Stomach (tissue), 9 donors: ENCODE measurements around the gene TRIM26. TPM values are rescaled to one million over a fixed set of nuclear protein-coding genes. Genes with fewer than 3 reads are reported as not detected.

Experiments used
- DNase-seq, 2 donors: peaks; one replicate each; pipeline versions ENCODE4 v3.0.0 to v3.0.0-alpha.2; 2013 to 2019
- H3K27ac ChIP-seq, 5 donors: fragments of 200-600 bp in 4 of 5; sonication (generic) in 4 of 5; one replicate each; pipeline ENCODE4 v1.5.1; 2013 to 2019; ENCODE audit warnings: mild to moderate bottlenecking in 1 of 5, moderate library complexity in 1 of 5
- H3K27me3 ChIP-seq, 3 donors: fragments of 200-600 bp; sonication (generic); one replicate each; pipeline ENCODE4 v1.5.1; 2017 to 2019; ENCODE audit warnings: mixed run types in 1 of 3
- H3K36me3 ChIP-seq, 4 donors: fragments of 200-600 bp; sonication (generic); 1 replicate in 3 of 4; 2 replicates in 1 of 4; pipeline ENCODE4 v1.5.1; 2016 to 2019
- H3K4me1 ChIP-seq, 4 donors: fragments of 200-600 bp; sonication (generic); one replicate each; pipeline ENCODE4 v1.5.1; 2016 to 2019
- H3K4me3 ChIP-seq, 4 donors: fragments of 200-600 bp; sonication (generic) in 3 of 4; one replicate each; pipeline ENCODE4 v1.5.1; 2016 to 2019; ENCODE audit warnings: mild to moderate bottlenecking in 1 of 4
- H3K9me3 ChIP-seq, 4 donors: fragments of 200-600 bp; sonication (generic); one replicate each; pipeline ENCODE4 v1.5.1; 2016 to 2019
- EP300 ChIP-seq: sonication (generic); formaldehyde crosslinking; IDR thresholded peaks from one replicate; pipeline ENCODE4 v1.6.1; 2017; ENCODE audit warnings: antibody characterized with exemption
- POLR2A ChIP-seq, 4 donors: fragments of 450-650 bp; IDR thresholded peaks; one replicate each; pipeline ENCODE4 v1.6.1; 2016; ENCODE audit warnings: antibody characterized with exemption in 4 of 4, control low read depth in 2 of 4, mild to moderate bottlenecking in 1 of 4, moderate library complexity in 1 of 4
- POLR2AphosphoS5 ChIP-seq, 3 donors: sonication (generic); formaldehyde crosslinking; IDR thresholded peaks; one replicate each; pipeline ENCODE4 v1.6.1; 2016; ENCODE audit warnings: antibody characterized with exemption in 3 of 3
- WGBS, 5 donors: extraction: QIAGEN DNeasy Blood & Tissue Kit in 3 of 5; methylation state at CpG; one replicate each; pipeline versions ENCODE4 v1.1.5 to v1.1.7; 2013 to 2018; 5-methylcytosine and 5-hydroxymethylcytosine counted together
- intact Hi-C: fragments of 100-400 bp; cut with DNase I; formaldehyde crosslinking; loops from one replicate; pipeline ENCODE4 v1.15.1; 2023; ENCODE audit warnings: low total_unique reads
- polyA plus RNA-seq, 3 donors: library from polyadenylated mRNA; stranded (reverse); fragments of 200-250 nt; gene quantifications; one replicate each; pipeline ENCODE4 v1.2.3, GENCODE V29; 2013
- total RNA-seq, 5 donors: library from RNA; depleted of rRNA; stranded (reverse); fragments of >200 nt; gene quantifications; one replicate each; pipeline versions ENCODE4 v1.1.0 to v1.2.3, GENCODE V29; 2014 to 2016
- TF ChIP-seq, protein P1 (sequence below), 7 experiments: fragments of 450-650 bp in 4 of 7; fragments of 200-600 bp in 3 of 7; sonication (generic) in 3 of 7; IDR thresholded peaks; one replicate each; pipeline ENCODE4 v1.5.1; 2016 to 2019; ENCODE audit warnings: antibody characterized with exemption in 7 of 7, control low read depth in 2 of 7, mild to moderate bottlenecking in 1 of 7
- donor health status: healthy with polysubstance abuse.
- donor health status: Bipolar disorder and iron deficiency.
- donor health status: healthy.

Gene TRIM26
- total and polyA plus RNA-seq, 8 donors, result 25.1 to 53.9 (median 30.4) TPM

- H3K9me3 ChIP-seq, result no peaks in the 10 kb centered on the region
- peak overlapping the region; percentile 65 to 92 (median 71) for H3K4me3 ChIP-seq
- no peaks in the 10 kb centered on the region for H3K36me3 ChIP-seq
- H3K27ac ChIP-seq, result peak overlapping the region; percentile 94 to 99 (median 97)
- WGBS, 5 donors, result 0 to 1% (median 0%) methylated on average over 11 to 12 of the region's 12 CpGs
- H3K4me1 ChIP-seq, result peaks cover 40 to 50% (median 47%) of the 10 kb centered on the region in 4 donors
- H3K27me3 ChIP-seq, result no peaks in the 10 kb centered on the region
- TF ChIP-seq POLR2A (IDR thresholded peaks at IDR 0.05) (no peak), EP300 (no peak), POLR2AphosphoS5 (IDR thresholded peaks at IDR 0.05) (no peak)
- TF ChIP-seq, protein P1, sequence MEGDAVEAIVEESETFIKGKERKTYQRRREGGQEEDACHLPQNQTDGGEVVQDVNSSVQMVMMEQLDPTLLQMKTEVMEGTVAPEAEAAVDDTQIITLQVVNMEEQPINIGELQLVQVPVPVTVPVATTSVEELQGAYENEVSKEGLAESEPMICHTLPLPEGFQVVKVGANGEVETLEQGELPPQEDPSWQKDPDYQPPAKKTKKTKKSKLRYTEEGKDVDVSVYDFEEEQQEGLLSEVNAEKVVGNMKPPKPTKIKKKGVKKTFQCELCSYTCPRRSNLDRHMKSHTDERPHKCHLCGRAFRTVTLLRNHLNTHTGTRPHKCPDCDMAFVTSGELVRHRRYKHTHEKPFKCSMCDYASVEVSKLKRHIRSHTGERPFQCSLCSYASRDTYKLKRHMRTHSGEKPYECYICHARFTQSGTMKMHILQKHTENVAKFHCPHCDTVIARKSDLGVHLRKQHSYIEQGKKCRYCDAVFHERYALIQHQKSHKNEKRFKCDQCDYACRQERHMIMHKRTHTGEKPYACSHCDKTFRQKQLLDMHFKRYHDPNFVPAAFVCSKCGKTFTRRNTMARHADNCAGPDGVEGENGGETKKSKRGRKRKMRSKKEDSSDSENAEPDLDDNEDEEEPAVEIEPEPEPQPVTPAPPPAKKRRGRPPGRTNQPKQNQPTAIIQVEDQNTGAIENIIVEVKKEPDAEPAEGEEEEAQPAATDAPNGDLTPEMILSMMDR (IDR thresholded peaks at IDR 0.05), result no peak
- intact Hi-C loops, result no loop called here
- no peak for DNase-seq
Measured at GRCh38 chr6:30213667-30213956, 406 bp upstream of the TRIM26 start.

GRCh38 chr6:30211899-30212298 lies 1.3 kb downstream of the TRIM26 start:
- no peak for TF ChIP-seq POLR2AphosphoS5 (IDR thresholded peaks at IDR 0.05)
- TF ChIP-seq, protein P1 (IDR thresholded peaks at IDR 0.05), result no peak
- H3K4me1 ChIP-seq, result peaks cover 54 to 67% (median 64%) of the 10 kb centered on the region in 4 donors

DNA sequence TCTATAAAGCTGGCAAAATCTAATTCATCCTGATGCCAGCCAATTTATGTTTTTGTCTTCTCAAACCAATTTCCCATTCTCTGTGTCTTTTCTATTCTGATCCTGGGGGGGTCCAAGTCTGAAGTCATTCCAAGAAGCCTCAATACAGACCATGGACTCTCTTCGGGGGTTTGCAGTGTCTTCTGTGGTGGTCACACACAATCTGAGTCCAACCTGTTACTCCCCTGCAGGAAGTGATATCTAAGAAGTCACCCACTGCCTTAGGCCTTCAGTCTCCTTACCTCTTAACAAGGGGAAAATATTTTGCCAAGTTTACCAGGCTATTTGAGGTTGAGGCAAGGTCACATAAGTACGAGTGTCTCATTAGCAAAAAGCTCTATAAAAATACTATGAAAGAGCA lies 1.9 kb downstream of the TRIM26 start:
- Histone ChIP-seq H3K4me3 (peak overlapping the region in 3 of 4 donors; percentile 65 to 92 (median 70)), H3K27ac (no peak overlapping the region), H3K4me1 (peaks cover 60 to 73% (median 70%) of the 10 kb centered on the region in 4 donors), H3K27me3 (no peaks in the 10 kb centered on the region), H3K36me3 (no peaks in the 10 kb centered on the region), H3K9me3 (no peaks in the 10 kb centered on the region)
- WGBS, 5 donors, result 28 to 54% (median 40%) methylated on average over 2 of the region's 2 CpGs
- intact Hi-C loops, result no loop called here
- TF ChIP-seq POLR2AphosphoS5 (IDR thresholded peaks at IDR 0.05) (no peak), POLR2A (IDR thresholded peaks at IDR 0.05) (no peak), EP300 (no peak)
- TF ChIP-seq, protein P1 (IDR thresholded peaks at IDR 0.05), result no peak
- DNase-seq, result no peak

More at GRCh38 chr6:30211899-30212298, 1.3 kb downstream of the TRIM26 start:
- no peak for DNase-seq
- Histone ChIP-seq H3K9me3 (no peaks in the 10 kb centered on the region), H3K36me3 (no peaks in the 10 kb centered on the region), H3K27me3 (no peaks in the 10 kb centered on the region), H3K27ac (peak overlapping the region in 3 of 5 donors; percentile 94 to 97 (median 97)), H3K4me3 (peak overlapping the region; percentile 65 to 92 (median 71))
- 15 to 30% (median 28%) methylated on average over 3 of the region's 3 CpGs for WGBS, 5 donors
- intact Hi-C loops, result no loop called here

DNA sequence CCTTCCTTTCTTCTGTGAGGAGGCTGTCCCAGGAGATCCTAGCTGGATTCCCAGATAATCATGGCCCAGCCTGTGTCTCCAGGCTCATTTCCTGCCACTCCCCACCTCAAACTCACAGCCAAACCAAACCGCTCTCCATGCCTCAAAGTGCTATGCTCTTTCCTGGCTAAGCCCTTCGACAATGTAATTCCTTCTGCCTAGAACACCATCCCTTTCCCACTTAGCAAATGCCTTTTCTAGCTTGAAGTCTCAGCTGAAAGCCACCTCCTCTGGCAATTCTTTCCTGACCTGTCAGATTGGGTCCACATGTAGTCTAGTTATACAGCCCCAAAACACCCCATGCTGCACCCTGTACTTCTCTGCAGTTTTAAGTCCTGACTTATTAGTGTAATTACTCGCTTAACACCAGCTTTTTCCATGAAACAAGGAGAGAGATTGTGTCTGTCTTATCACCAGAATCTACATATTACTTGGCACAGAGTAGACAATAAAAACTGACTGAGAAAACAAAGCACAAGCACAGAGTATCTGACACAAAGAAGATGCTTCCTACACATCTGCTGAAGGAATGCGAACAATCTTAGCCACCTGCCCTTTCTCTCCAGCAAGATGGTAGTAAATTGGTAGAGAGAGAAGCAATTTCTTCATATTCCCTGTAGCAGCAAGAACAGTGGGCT lies 5.4 kb downstream of the TRIM26 start:
- H3K9me3 ChIP-seq, result no peaks in the 10 kb centered on the region
- peaks cover 61 to 86% (median 72%) of the 10 kb centered on the region in 4 donors for H3K4me1 ChIP-seq
- TF ChIP-seq POLR2A (IDR thresholded peaks at IDR 0.05), result no peak
- no peak for TF ChIP-seq EP300
- no peak for TF ChIP-seq POLR2AphosphoS5 (IDR thresholded peaks at IDR 0.05)
- TF ChIP-seq, protein P1 (IDR thresholded peaks at IDR 0.05), result no peak
- intact Hi-C loops, result no loop called here
- DNase-seq, result no peak
- 55 to 66% (median 60%) methylated on average over 4 of the region's 4 CpGs for WGBS, 5 donors
- peak overlapping the region; percentile 44 to 78 (median 65) for H3K27ac ChIP-seq
- H3K4me3 ChIP-seq, result peak overlapping the region in 1 of 4 donors; percentile 28
- H3K36me3 ChIP-seq, result peaks cover 0 to 7% (median 2%) of the 10 kb centered on the region in 4 donors
- no peaks in the 10 kb centered on the region for H3K27me3 ChIP-seq
